Measurements from ENCODE around the gene MEGF6.

Gene MEGF6

GRCh38 chr1:3459051-3459908, 152.0 kb downstream of the MEGF6 start:
- TF ChIP-seq CTCF (conservative IDR thresholded peaks at IDR 0.05) (no peak), ZFX (IDR thresholded peaks at IDR 0.05) (no peak)
- peak overlapping the region; percentile 25 for H3K27ac ChIP-seq

- no peak overlapping the region for H3K27ac ChIP-seq
- TF ChIP-seq CTCF (conservative IDR thresholded peaks at IDR 0.05) (no peak), ZFX (IDR thresholded peaks at IDR 0.05) (no peak)
Measured at GRCh38 chr1:3457910-3458883, 153.1 kb downstream of the MEGF6 start.

GRCh38 chr1:3456964-3457909, 154.1 kb downstream of the MEGF6 start:
- no peak overlapping the region for H3K27ac ChIP-seq
- no peak for TF ChIP-seq CTCF (conservative IDR thresholded peaks at IDR 0.05)
- TF ChIP-seq ZFX (IDR thresholded peaks at IDR 0.05) = no peak

GRCh38 chr1:3456449-3456963, 154.8 kb downstream of the MEGF6 start:
- TF ChIP-seq ZFX (IDR thresholded peaks at IDR 0.05) = no peak
- TF ChIP-seq CTCF (conservative IDR thresholded peaks at IDR 0.05) = no peak
- peak overlapping the region; percentile 84; the same call in 1 of the 2 replicates for H3K27ac ChIP-seq

GRCh38 chr1:3455670-3456448, 155.4 kb downstream of the MEGF6 start:
- TF ChIP-seq ZFX (IDR thresholded peaks at IDR 0.05) (no peak), CTCF (conservative IDR thresholded peaks at IDR 0.05) (no peak)
- H3K27ac ChIP-seq = peak overlapping the region; percentile 84
